Right lobe of liver (tissue), 6 donors: Measurements from ENCODE around the gene TCF4. TPM values are rescaled to one million over a fixed set of nuclear protein-coding genes. Genes with fewer than 3 reads are reported as not detected.

ENCODE experiments used
- ATAC-seq, 4 donors: fragments of 200-7000 bp; cut with Tn5 transposase; one replicate each; pipeline ENCODE4 v1.9.1; 2020; ENCODE audit warnings: mild to moderate bottlenecking in 4 of 4, moderate library complexity in 4 of 4
- DNase-seq, 3 donors: peaks; one replicate each; pipeline ENCODE4 v3.0.0-alpha.2; 2020
- H3K27ac ChIP-seq, 3 donors: fragments of 200-600 bp; one replicate each; pipeline ENCODE4 v1.8.0; 2022
- H3K27me3 ChIP-seq, 2 donors: fragments of 200-600 bp; one replicate each; pipeline ENCODE4 v1.8.0; 2022
- H3K36me3 ChIP-seq, 4 donors: fragments of 200-600 bp; sonication (generic) in 1 of 4; one replicate each; pipeline versions ENCODE4 v1.5.1 to v1.8.0; 2017 to 2022; ENCODE audit warnings: control low read depth in 1 of 4
- H3K4me1 ChIP-seq, 4 donors: fragments of 200-600 bp; sonication (generic) in 1 of 4; one replicate each; pipeline versions ENCODE4 v1.5.1 to v1.8.0; 2017 to 2022; ENCODE audit warnings: control low read depth in 1 of 4
- H3K4me3 ChIP-seq, 3 donors: fragments of 200-600 bp; one replicate each; pipeline ENCODE4 v1.8.0; 2022
- H3K9me3 ChIP-seq, 4 donors: fragments of 200-600 bp; sonication (generic) in 1 of 4; one replicate each; pipeline versions ENCODE4 v1.5.1 to v1.8.0; 2017 to 2022; ENCODE audit warnings: control low read depth in 1 of 4
- POLR2A ChIP-seq: fragments of 450-650 bp; IDR thresholded peaks from one replicate; pipeline ENCODE4 v1.6.1; 2017; ENCODE audit warnings: antibody characterized with exemption, mild to moderate bottlenecking
- WGBS: methylation state at CpG from one replicate; pipeline ENCODE4 v1.1.6; 2018; ENCODE audit warnings: low coverage, low lambda C conversion rate; ENCODE audit not compliant: insufficient coverage; ENCODE audit errors: missing lambda C conversion rate; 5-methylcytosine and 5-hydroxymethylcytosine counted together
- intact Hi-C, 2 donors: fragments of 100-400 bp; cut with DNase I; formaldehyde crosslinking; loops; one replicate each; pipeline versions ENCODE4 v1.11.2 to v1.14.1; 2022
- total RNA-seq, 6 experiments: library from RNA; depleted of rRNA in 2 of 6; stranded (reverse); fragments of >200 nt in 2 of 6; fragmentation: NEBNext Ultra II Directional in 3 of 6; extraction: Animal tissue kit (Norgen Biotek cat#: 25700) in 3 of 6; gene quantifications; one replicate each; pipeline versions ENCODE4 v1.1.0 to v1.2.4, GENCODE V29; 2016 to 2023
- TF ChIP-seq, protein P1 (sequence below), 4 donors: fragments of 200-600 bp in 3 of 4; fragments of 450-650 bp in 1 of 4; IDR thresholded peaks; one replicate each; pipeline versions ENCODE4 v1.5.1 to v1.8.0; 2016 to 2022; ENCODE audit warnings: antibody characterized with exemption in 4 of 4, mild to moderate bottlenecking in 2 of 4
- donor health status: DM: no; HTN: yes; CAD: no.
- donor health status: DM: no; HTN: no; CAD: no.
- donor health status: DM: no; HTN: no; CAD: no.
- donor health status: DM: no; HTN: yes; CAD: no.
- donor health status: DM: no; HTN: yes; CAD: no.

The TCF4 gene
- total RNA-seq, 6 experiments from 2014 or later = 8.1 to 19.5 (median 10.4) TPM

DNA sequence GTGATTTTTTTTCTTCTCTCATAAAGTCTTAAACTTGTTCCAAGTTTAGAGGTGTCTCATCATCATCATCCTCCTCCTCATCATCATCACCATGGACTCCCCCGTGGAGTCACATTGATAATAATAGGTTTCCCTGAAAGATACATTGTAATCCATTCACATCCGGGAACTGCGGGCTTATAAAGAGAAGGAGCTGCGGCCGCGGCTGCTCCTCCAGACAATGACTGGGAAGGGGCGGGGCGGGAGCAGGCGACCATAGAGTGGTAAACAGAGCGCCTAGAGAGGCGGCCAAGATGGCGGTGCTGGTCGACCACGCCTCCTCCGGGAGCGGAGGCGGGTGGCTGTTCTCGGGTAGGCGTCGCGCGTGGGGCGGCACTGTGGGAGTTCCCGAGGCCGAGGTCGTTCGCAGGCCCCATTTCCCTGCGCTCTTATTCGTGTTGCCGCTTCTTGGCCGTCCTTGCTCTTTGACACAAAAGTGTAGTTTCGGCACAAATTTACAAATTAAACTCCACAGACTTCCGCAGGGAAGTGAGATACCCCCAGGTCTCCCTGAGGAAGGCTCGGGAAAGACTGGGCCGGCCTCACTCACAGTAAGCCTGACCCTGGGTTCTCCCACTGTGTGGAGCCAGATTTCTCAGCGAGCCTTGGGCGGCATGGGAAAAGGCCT, 1.8 kb upstream of the TCF4 start:
- intact Hi-C loops = no loop called here
- ATAC-seq = peak; percentile 95 to 98 (median 96)
- H3K9me3 ChIP-seq = no peaks in the 10 kb centered on the region
- H3K27me3 ChIP-seq = no peaks in the 10 kb centered on the region
- WGBS = 4% methylated on average over 10 of the region's 37 CpGs
- H3K4me3 ChIP-seq = peak overlapping the region; percentile 17 to 54 (median 52)
- TF ChIP-seq, protein P1, sequence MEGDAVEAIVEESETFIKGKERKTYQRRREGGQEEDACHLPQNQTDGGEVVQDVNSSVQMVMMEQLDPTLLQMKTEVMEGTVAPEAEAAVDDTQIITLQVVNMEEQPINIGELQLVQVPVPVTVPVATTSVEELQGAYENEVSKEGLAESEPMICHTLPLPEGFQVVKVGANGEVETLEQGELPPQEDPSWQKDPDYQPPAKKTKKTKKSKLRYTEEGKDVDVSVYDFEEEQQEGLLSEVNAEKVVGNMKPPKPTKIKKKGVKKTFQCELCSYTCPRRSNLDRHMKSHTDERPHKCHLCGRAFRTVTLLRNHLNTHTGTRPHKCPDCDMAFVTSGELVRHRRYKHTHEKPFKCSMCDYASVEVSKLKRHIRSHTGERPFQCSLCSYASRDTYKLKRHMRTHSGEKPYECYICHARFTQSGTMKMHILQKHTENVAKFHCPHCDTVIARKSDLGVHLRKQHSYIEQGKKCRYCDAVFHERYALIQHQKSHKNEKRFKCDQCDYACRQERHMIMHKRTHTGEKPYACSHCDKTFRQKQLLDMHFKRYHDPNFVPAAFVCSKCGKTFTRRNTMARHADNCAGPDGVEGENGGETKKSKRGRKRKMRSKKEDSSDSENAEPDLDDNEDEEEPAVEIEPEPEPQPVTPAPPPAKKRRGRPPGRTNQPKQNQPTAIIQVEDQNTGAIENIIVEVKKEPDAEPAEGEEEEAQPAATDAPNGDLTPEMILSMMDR (IDR thresholded peaks at IDR 0.05) = peak in 1 of 4 donors; percentile 5
- peak; percentile 41 for TF ChIP-seq POLR2A
- DNase-seq = peak; percentile 94 to 96 (median 96)
- no peaks in the 10 kb centered on the region for H3K36me3 ChIP-seq
- no peaks in the 10 kb centered on the region for H3K4me1 ChIP-seq
- peak overlapping the region; percentile 46 to 78 (median 65) for H3K27ac ChIP-seq

DNA sequence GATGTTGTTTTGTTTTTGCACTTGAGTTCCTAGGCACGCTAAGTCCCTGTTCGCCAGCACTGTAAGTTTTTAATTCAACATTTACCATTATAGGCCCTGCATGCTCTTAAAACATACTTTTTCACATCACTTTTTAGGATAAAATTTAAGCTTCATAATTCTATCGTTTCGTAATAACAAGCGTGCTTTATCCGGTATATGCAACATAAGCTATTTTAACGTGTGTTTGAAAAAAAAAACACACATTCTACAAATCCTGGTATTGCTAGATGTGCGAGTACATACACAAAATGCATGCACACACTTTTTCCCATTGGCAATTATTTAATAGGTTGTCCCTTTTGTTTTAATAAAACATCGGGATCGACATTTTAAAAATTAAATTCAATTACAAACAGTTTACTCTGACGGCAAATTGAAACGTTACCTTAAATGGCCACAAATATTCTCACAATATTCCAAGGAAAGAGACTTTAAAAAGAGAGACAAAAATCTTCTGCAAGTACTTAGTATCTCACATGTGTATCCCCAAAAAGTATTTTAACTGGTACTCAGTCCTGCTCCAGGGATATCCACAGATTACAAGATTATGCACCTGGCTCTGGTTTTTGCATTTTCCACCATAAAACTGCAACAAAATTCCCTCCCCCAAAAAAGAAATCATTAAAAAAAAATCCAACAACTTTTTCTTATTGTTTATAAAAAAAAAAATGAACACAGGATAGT, 1.0 kb upstream of the TCF4 start:
- intact Hi-C loops = no loop called here
- no peaks in the 10 kb centered on the region for H3K27me3 ChIP-seq
- no peaks in the 10 kb centered on the region for H3K4me1 ChIP-seq
- peak overlapping the region; percentile 33 to 78 (median 65) for H3K27ac ChIP-seq
- no peaks in the 10 kb centered on the region for H3K36me3 ChIP-seq
- H3K4me3 ChIP-seq = peak overlapping the region; percentile 17 to 54 (median 52)
- WGBS = 4% methylated on average over 12 of the region's 12 CpGs
- DNase-seq = no peak
- no peak for TF ChIP-seq POLR2A
- TF ChIP-seq, protein P1 (IDR thresholded peaks at IDR 0.05) = no peak
- no peaks in the 10 kb centered on the region for H3K9me3 ChIP-seq
- no peak for ATAC-seq

DNA sequence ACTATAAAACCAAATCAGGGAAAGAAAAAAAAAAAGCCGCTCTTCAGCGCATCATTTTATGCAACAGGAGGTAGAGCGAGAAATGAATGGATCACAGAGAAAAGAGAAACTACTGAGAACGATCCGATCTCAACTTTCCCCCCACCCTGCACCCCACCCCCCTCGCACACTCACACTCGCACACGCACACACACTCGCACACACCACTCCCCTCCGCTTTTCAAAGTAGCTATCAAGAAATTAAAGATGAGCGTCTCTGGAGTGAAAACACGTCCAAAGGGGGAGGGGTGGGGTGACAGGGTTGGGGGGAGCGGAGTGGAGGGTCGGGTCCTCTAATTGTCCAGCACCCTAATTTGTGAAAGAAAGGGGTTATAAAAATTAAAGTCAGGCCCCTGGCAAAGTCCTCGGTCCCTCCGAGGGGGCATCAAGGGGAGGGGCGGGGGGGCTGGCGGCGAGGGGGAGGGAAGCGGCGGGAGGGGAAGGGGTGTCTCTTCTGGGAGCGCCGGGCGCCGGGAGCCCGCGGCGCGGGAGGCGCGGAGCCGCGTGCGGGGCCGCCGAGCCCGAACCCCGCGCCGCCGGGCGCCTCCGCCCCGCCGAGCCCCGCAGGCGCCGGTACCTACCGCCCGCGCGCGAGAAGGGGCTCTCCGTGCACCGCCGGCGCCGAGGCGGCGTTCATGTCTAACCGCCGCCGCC, 428 bp downstream of the TCF4 start:
- TF ChIP-seq, protein P1 (IDR thresholded peaks at IDR 0.05) = no peak
- WGBS = 0% methylated on average over 13 of the region's 63 CpGs
- Histone ChIP-seq H3K9me3 (no peaks in the 10 kb centered on the region), H3K27ac (peak overlapping the region; percentile 33 to 78 (median 65)), H3K27me3 (no peaks in the 10 kb centered on the region), H3K36me3 (no peaks in the 10 kb centered on the region), H3K4me3 (peak overlapping the region; percentile 26 to 54 (median 52)), H3K4me1 (no peaks in the 10 kb centered on the region)
- DNase-seq = peak in 2 of 3 donors; percentile 22 to 45
- ATAC-seq = peak in 1 of 4 donors; percentile 2
- intact Hi-C loops = no loop called here

DNA sequence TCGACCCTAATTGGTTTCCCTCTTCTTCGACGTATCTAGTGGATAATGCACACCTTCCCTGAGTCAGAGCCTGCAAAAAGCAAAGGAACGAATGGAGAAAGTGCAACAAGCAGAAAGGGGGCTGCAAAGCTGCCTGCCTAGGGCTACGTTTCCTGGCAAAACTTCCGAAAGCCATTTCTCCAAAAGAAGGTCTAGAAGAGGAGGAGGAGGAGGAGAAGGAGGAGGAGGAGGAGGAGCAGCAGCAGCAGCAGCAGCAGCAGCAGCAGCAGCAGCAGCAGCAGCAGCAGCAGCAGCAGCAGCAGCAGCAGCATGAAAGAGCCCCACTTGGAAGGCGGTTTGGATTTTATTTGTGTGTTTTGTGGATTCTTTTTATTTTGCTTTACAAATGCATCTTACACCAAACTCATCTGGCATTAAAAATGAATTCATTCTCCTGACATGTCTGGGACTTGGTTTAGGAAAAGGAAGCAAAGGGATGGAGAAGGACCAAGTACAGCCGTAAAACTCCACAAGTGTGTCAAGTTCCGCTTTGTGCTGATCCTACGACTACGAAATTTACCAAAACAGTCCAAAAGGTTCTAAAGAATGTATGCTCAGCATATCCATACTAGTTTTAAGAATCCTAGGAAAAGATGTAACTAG, 2.0 kb downstream of the TCF4 start:
- Histone ChIP-seq H3K9me3 (no peaks in the 10 kb centered on the region), H3K27me3 (no peaks in the 10 kb centered on the region), H3K4me3 (peak overlapping the region in 1 of 3 donors; percentile 20), H3K4me1 (no peaks in the 10 kb centered on the region), H3K27ac (peak overlapping the region in 2 of 3 donors; percentile 5 to 10), H3K36me3 (no peaks in the 10 kb centered on the region)
- no peak for DNase-seq
- intact Hi-C loops = no loop called here
- ATAC-seq = no peak
- 38% methylated on average over 11 of the region's 11 CpGs for WGBS
- TF ChIP-seq, protein P1 (IDR thresholded peaks at IDR 0.05) = no peak
- no peak for TF ChIP-seq POLR2A
